Measurements from ENCODE around the gene LMO2.
"Not testable (repeated sequence)": the region's sequence is repeated elsewhere in the genome, so short reads cannot be mapped to it uniquely, and the experiment has no call there.

The LMO2 gene

GRCh38 chr11:33859306-33859705, 32.6 kb downstream of the LMO2 start:
- Histone ChIP-seq H3K4me3 (ENCODE audit: low read length) (no peak overlapping the region), H3K9me3 (ENCODE audit: low read length) (no peaks in the 10 kb centered on the region), H2AFZ (ENCODE audit: low read depth, low read length) (no peak overlapping the region), H3K4me1 (ENCODE audit: insufficient read depth, low read length) (no peaks in the 10 kb centered on the region), H3K36me3 (ENCODE audit: insufficient read depth, low read length) (no peaks in the 10 kb centered on the region), H3K27me3 (ENCODE audit: insufficient read depth, low read length) (peaks cover 62% of the 10 kb centered on the region)

GRCh38 chr11:33857933-33858371, 33.9 kb downstream of the LMO2 start:
- peaks cover 53% of the 10 kb centered on the region for H3K27me3 ChIP-seq (ENCODE audit: insufficient read depth, low read length)
- no peak overlapping the region for H2AFZ ChIP-seq (ENCODE audit: low read depth, low read length)
- no peaks in the 10 kb centered on the region for H3K4me1 ChIP-seq (ENCODE audit: insufficient read depth, low read length)
- H3K4me3 ChIP-seq (ENCODE audit: low read length), result no peak overlapping the region
- no peaks in the 10 kb centered on the region for H3K9me3 ChIP-seq (ENCODE audit: low read length)
- H3K36me3 ChIP-seq (ENCODE audit: insufficient read depth, low read length), result no peaks in the 10 kb centered on the region

GRCh38 chr11:33855500-33855899, 36.4 kb downstream of the LMO2 start:
- Histone ChIP-seq H3K27me3 (ENCODE audit: insufficient read depth, low read length) (peaks cover 38% of the 10 kb centered on the region), H3K4me1 (ENCODE audit: insufficient read depth, low read length) (no peaks in the 10 kb centered on the region), H3K9me3 (ENCODE audit: low read length) (no peaks in the 10 kb centered on the region), H2AFZ (ENCODE audit: low read depth, low read length) (no peak overlapping the region), H3K4me3 (ENCODE audit: low read length) (no peak overlapping the region), H3K36me3 (ENCODE audit: insufficient read depth, low read length) (no peaks in the 10 kb centered on the region)

- Histone ChIP-seq H3K4me1 (ENCODE audit: insufficient read depth, low read length) (no peaks in the 10 kb centered on the region), H3K4me3 (ENCODE audit: low read length) (no peak overlapping the region), H2AFZ (ENCODE audit: low read depth, low read length) (no peak overlapping the region), H3K36me3 (ENCODE audit: insufficient read depth, low read length) (no peaks in the 10 kb centered on the region), H3K9me3 (ENCODE audit: low read length) (no peaks in the 10 kb centered on the region), H3K27me3 (ENCODE audit: insufficient read depth, low read length) (peaks cover 17% of the 10 kb centered on the region)
Observed at GRCh38 chr11:33848717-33849390, 43.0 kb downstream of the LMO2 start.

GRCh38 chr11:33847251-33847650, 44.6 kb downstream of the LMO2 start:
- no peaks in the 10 kb centered on the region for H3K36me3 ChIP-seq (ENCODE audit: insufficient read depth, low read length)
- H3K4me1 ChIP-seq (ENCODE audit: insufficient read depth, low read length), result no peaks in the 10 kb centered on the region
- no peak overlapping the region for H3K4me3 ChIP-seq (ENCODE audit: low read length)
- H2AFZ ChIP-seq (ENCODE audit: low read depth, low read length), result no peak overlapping the region
- H3K27me3 ChIP-seq (ENCODE audit: insufficient read depth, low read length), result peaks cover 8% of the 10 kb centered on the region
- no peaks in the 10 kb centered on the region for H3K9me3 ChIP-seq (ENCODE audit: low read length)

GRCh38 chr11:33844236-33844635, 47.6 kb downstream of the LMO2 start:
- H3K4me3 ChIP-seq (ENCODE audit: low read length), result no peak overlapping the region
- no peaks in the 10 kb centered on the region for H3K9me3 ChIP-seq (ENCODE audit: low read length)
- H3K27me3 ChIP-seq (ENCODE audit: insufficient read depth, low read length), result peaks cover 9% of the 10 kb centered on the region
- no peaks in the 10 kb centered on the region for H3K4me1 ChIP-seq (ENCODE audit: insufficient read depth, low read length)
- no peak overlapping the region for H2AFZ ChIP-seq (ENCODE audit: low read depth, low read length)
- no peaks in the 10 kb centered on the region for H3K36me3 ChIP-seq (ENCODE audit: insufficient read depth, low read length)

- H3K36me3 ChIP-seq (ENCODE audit: insufficient read depth, low read length), result no peaks in the 10 kb centered on the region
- H2AFZ ChIP-seq (ENCODE audit: low read depth, low read length), result no peak overlapping the region
- H3K27me3 ChIP-seq (ENCODE audit: insufficient read depth, low read length), result peaks cover 3% of the 10 kb centered on the region
- no peaks in the 10 kb centered on the region for H3K4me1 ChIP-seq (ENCODE audit: insufficient read depth, low read length)
- H3K4me3 ChIP-seq (ENCODE audit: low read length), result no peak overlapping the region
- no peaks in the 10 kb centered on the region for H3K9me3 ChIP-seq (ENCODE audit: low read length)
Observed at GRCh38 chr11:33843018-33843417, 48.9 kb downstream of the LMO2 start.

- Histone ChIP-seq H2AFZ (ENCODE audit: low read depth, low read length) (no peak overlapping the region), H3K9me3 (ENCODE audit: low read length) (no peaks in the 10 kb centered on the region), H3K4me3 (ENCODE audit: low read length) (no peak overlapping the region), H3K4me1 (ENCODE audit: insufficient read depth, low read length) (no peaks in the 10 kb centered on the region), H3K27me3 (ENCODE audit: insufficient read depth, low read length) (peaks cover 3% of the 10 kb centered on the region), H3K36me3 (ENCODE audit: insufficient read depth, low read length) (no peaks in the 10 kb centered on the region)
Observed at GRCh38 chr11:33842236-33842915, 49.5 kb downstream of the LMO2 start.

- H2AFZ ChIP-seq (ENCODE audit: low read depth, low read length); H3K4me1 ChIP-seq (ENCODE audit: insufficient read depth, low read length); H3K9me3 ChIP-seq (ENCODE audit: low read length); H3K4me3 ChIP-seq (ENCODE audit: low read length); H3K27me3 ChIP-seq (ENCODE audit: insufficient read depth, low read length); H3K36me3 ChIP-seq (ENCODE audit: insufficient read depth, low read length): not testable (repeated sequence)
Observed at GRCh38 chr11:33838234-33838633, 53.6 kb downstream of the LMO2 start.

GRCh38 chr11:33837334-33837733, 54.5 kb downstream of the LMO2 start:
- H3K4me3 ChIP-seq (ENCODE audit: low read length); H3K9me3 ChIP-seq (ENCODE audit: low read length); H3K36me3 ChIP-seq (ENCODE audit: insufficient read depth, low read length); H3K4me1 ChIP-seq (ENCODE audit: insufficient read depth, low read length); H3K27me3 ChIP-seq (ENCODE audit: insufficient read depth, low read length); H2AFZ ChIP-seq (ENCODE audit: low read depth, low read length): not testable (repeated sequence)

GRCh38 chr11:33835143-33835878, 56.6 kb downstream of the LMO2 start:
- Histone ChIP-seq H2AFZ (ENCODE audit: low read depth, low read length) (no peak overlapping the region), H3K9me3 (ENCODE audit: low read length) (no peaks in the 10 kb centered on the region), H3K27me3 (ENCODE audit: insufficient read depth, low read length) (peaks cover 14% of the 10 kb centered on the region), H3K4me1 (ENCODE audit: insufficient read depth, low read length) (no peaks in the 10 kb centered on the region), H3K36me3 (ENCODE audit: insufficient read depth, low read length) (no peaks in the 10 kb centered on the region), H3K4me3 (ENCODE audit: low read length) (no peak overlapping the region)

GRCh38 chr11:33832676-33833075, 59.2 kb downstream of the LMO2 start:
- Histone ChIP-seq H3K27me3 (ENCODE audit: insufficient read depth, low read length) (peaks cover 28% of the 10 kb centered on the region), H2AFZ (ENCODE audit: low read depth, low read length) (no peak overlapping the region), H3K4me3 (ENCODE audit: low read length) (no peak overlapping the region), H3K4me1 (ENCODE audit: insufficient read depth, low read length) (peaks cover 5% of the 10 kb centered on the region), H3K36me3 (ENCODE audit: insufficient read depth, low read length) (no peaks in the 10 kb centered on the region), H3K9me3 (ENCODE audit: low read length) (no peaks in the 10 kb centered on the region)

GRCh38 chr11:33830903-33831648, 60.8 kb downstream of the LMO2 start:
- Histone ChIP-seq H3K9me3 (ENCODE audit: low read length) (no peaks in the 10 kb centered on the region), H2AFZ (ENCODE audit: low read depth, low read length) (no peak overlapping the region), H3K27me3 (ENCODE audit: insufficient read depth, low read length) (peaks cover 42% of the 10 kb centered on the region), H3K4me3 (ENCODE audit: low read length) (no peak overlapping the region), H3K4me1 (ENCODE audit: insufficient read depth, low read length) (peaks cover 5% of the 10 kb centered on the region), H3K36me3 (ENCODE audit: insufficient read depth, low read length) (no peaks in the 10 kb centered on the region)

All from neuron (in vitro differentiated cells).